Neural cell (in vitro differentiated cells): ENCODE results near the gene IGFBP2. TPM values are rescaled to one million over a fixed set of nuclear protein-coding genes. Genes with fewer than 3 reads are reported as not detected.

Experiments used
- H2AFZ ChIP-seq: fragments of 200-600, 300-800 bp; sonication (generic), shearing (Covaris generic); 2 replicates; pipeline ENCODE4 v1.6.0; 2014; ENCODE audit warnings: low read depth, mild to moderate bottlenecking, antibody characterized with exemption, low read length, moderate library complexity
- H3F3A ChIP-seq: fragments of 200-600 bp; shearing (Covaris generic); 2 replicates; pipeline ENCODE4 v1.6.1; 2016; ENCODE audit warnings: mild to moderate bottlenecking, moderate library complexity, mixed read lengths, antibody characterized with exemption, low read length; ENCODE audit not compliant: insufficient read depth, poor library complexity, severe bottlenecking
- H3K27ac ChIP-seq: fragments of 200-600, 300-800 bp; sonication (generic), shearing (Covaris generic); 2 replicates; pipeline ENCODE4 v1.5.1; 2014; ENCODE audit warnings: mild to moderate bottlenecking, low read length, moderate library complexity
- H3K27me3 ChIP-seq: fragments of 300-800, 200-600 bp; sonication (generic), shearing (Covaris generic); 2 replicates; pipeline ENCODE4 v1.6.0; 2014; ENCODE audit warnings: mild to moderate bottlenecking, low read depth, low read length, moderate library complexity; ENCODE audit not compliant: insufficient read depth
- H3K36me3 ChIP-seq: fragments of 300-800, 200-600 bp; sonication (generic), shearing (Covaris generic); 2 replicates; pipeline ENCODE4 v1.5.1; 2014; ENCODE audit warnings: mild to moderate bottlenecking, antibody characterized with exemption, low read length, moderate library complexity; ENCODE audit not compliant: insufficient read depth
- H3K4me2 ChIP-seq: fragments of 300-800, 200-600 bp; sonication (generic), shearing (Covaris generic); 2 replicates; pipeline ENCODE4 v1.6.0; 2014; ENCODE audit warnings: mild to moderate bottlenecking, low read length
- H3K4me3 ChIP-seq: fragments of 300-800, 200-600 bp; sonication (generic), shearing (Covaris generic); 2 replicates; pipeline ENCODE4 v1.5.1; 2014; ENCODE audit warnings: mild to moderate bottlenecking, low read length, moderate library complexity
- H3K79me2 ChIP-seq: fragments of 200-600 bp; shearing (Covaris generic); replicated peaks from 2 replicates; pipeline ENCODE4 v1.6.0; 2014; ENCODE audit warnings: mild to moderate bottlenecking, low read length, moderate library complexity; ENCODE audit not compliant: insufficient read depth
- H3K9ac ChIP-seq: fragments of 300-800, 200-600 bp; sonication (generic), shearing (Covaris generic); 2 replicates; pipeline ENCODE4 v1.6.1; 2016; ENCODE audit warnings: mild to moderate bottlenecking, low read length, mixed read lengths
- H3K9me2 ChIP-seq: fragments of 200-600 bp; shearing (Covaris generic); 2 replicates; pipeline ENCODE4 v1.6.1; 2016; ENCODE audit warnings: mild to moderate bottlenecking, low read length, mixed read lengths; ENCODE audit not compliant: insufficient read depth
- H3K9me3 ChIP-seq: fragments of 200-600, 300-800 bp; sonication (generic), shearing (Covaris generic); 2 replicates; pipeline ENCODE4 v1.6.1; 2016; ENCODE audit warnings: mild to moderate bottlenecking, mixed run types, low read length, moderate library complexity, mixed read lengths
- H4K20me1 ChIP-seq: fragments of 200-600 bp; shearing (Covaris generic); 2 replicates; pipeline ENCODE4 v1.6.1; 2016; ENCODE audit warnings: mild to moderate bottlenecking, mixed run types; ENCODE audit not compliant: insufficient read depth
- EP300 ChIP-seq: fragments of 450-650 bp; conservative IDR thresholded peaks from 2 replicates; pipeline ENCODE4 v1.6.1; 2014; ENCODE audit warnings: antibody characterized with exemption, mild to moderate bottlenecking, moderate library complexity; ENCODE audit not compliant: poor library complexity, severe bottlenecking
- EZH2 ChIP-seq: fragments of 200-600, 300-800 bp; shearing (Covaris generic), sonication (generic); IDR thresholded peaks from 2 replicates; pipeline ENCODE4 v1.6.1; 2014; ENCODE audit warnings: antibody characterized with exemption, low read length, borderline replicate concordance, mild to moderate bottlenecking; ENCODE audit not compliant: insufficient read depth, poor library complexity, severe bottlenecking
- MXI1 ChIP-seq: fragments of 450-650 bp; conservative IDR thresholded peaks from 2 replicates; pipeline ENCODE4 v1.6.1; 2014; ENCODE audit warnings: antibody characterized with exemption, mild to moderate bottlenecking; ENCODE audit not compliant: poor library complexity, severe bottlenecking
- POLR2AphosphoS5 ChIP-seq: IDR thresholded peaks from 2 replicates; pipeline ENCODE4 v1.6.1; 2012
- RAD21 ChIP-seq: fragments of 450-650 bp; conservative IDR thresholded peaks from 2 replicates; pipeline ENCODE4 v1.6.1; 2014; ENCODE audit warnings: antibody characterized with exemption, mild to moderate bottlenecking, moderate library complexity
- SMC3 ChIP-seq: fragments of 450-650 bp; conservative IDR thresholded peaks from 2 replicates; pipeline ENCODE4 v1.6.1; 2014; ENCODE audit warnings: antibody characterized with exemption, mild to moderate bottlenecking, moderate library complexity; ENCODE audit not compliant: poor library complexity
- TAF1 ChIP-seq: IDR thresholded peaks from 2 replicates; pipeline ENCODE4 v1.6.1; 2012; ENCODE audit warnings: low read depth
- polyA plus RNA-seq: library from polyadenylated mRNA; depleted of rRNA; stranded (reverse); fragments of >200 nt; gene quantifications from 2 replicates; pipeline ENCODE4 v1.2.3, GENCODE V29; 2014
- TF ChIP-seq, protein P1 (sequence below): IDR thresholded peaks from 2 replicates; pipeline ENCODE4 v1.6.1; 2012; ENCODE audit warnings: borderline replicate concordance
- TF ChIP-seq, protein P2 (sequence below): fragments of 450-650 bp; IDR thresholded peaks from 2 replicates; pipeline ENCODE4 v1.5.1; 2014; ENCODE audit warnings: antibody characterized with exemption, mild to moderate bottlenecking, moderate library complexity; ENCODE audit not compliant: poor library complexity, severe bottlenecking

IGFBP2 gene
- polyA plus RNA-seq, 1 donor from 2014 or later, result 150 TPM

DNA sequence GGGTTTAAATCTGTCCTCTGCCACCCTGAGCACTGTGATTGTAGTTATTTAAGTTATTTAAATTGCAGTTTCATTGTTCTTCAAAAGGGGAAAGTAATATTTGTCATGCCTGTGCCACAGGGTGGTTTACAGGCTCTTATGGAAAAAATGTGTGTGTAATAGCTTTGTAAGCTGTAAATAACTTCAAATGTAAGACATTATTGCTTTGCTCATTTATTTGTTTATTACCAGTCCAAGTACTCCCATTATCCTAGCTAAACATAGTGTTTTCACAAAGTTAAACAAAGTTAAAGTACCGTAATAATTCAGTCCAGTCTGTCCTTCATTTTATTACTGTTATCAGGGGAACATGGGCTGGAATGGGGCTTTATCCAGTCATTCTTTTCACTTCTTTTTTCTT lies 43.4 kb upstream of the IGFBP2 start:
- Histone ChIP-seq H3F3A (no peaks in the 10 kb centered on the region), H3K4me2 (no peak overlapping the region), H3K9me3 (no peaks in the 10 kb centered on the region), H2AFZ (no peak overlapping the region), H3K79me2 (no peaks in the 10 kb centered on the region), H3K4me3 (no peak overlapping the region), H4K20me1 (no peaks in the 10 kb centered on the region), H3K9me2 (no peaks in the 10 kb centered on the region), H3K36me3 (no peaks in the 10 kb centered on the region), H3K27me3 (no peaks in the 10 kb centered on the region), H3K27ac (no peak overlapping the region), H3K9ac (no peak overlapping the region)
- TF ChIP-seq RAD21 (no peak), SMC3 (no peak), EP300 (no peak), POLR2AphosphoS5 (no peak), EZH2 (no peak), MXI1 (no peak), TAF1 (no peak)
- TF ChIP-seq, protein P1, sequence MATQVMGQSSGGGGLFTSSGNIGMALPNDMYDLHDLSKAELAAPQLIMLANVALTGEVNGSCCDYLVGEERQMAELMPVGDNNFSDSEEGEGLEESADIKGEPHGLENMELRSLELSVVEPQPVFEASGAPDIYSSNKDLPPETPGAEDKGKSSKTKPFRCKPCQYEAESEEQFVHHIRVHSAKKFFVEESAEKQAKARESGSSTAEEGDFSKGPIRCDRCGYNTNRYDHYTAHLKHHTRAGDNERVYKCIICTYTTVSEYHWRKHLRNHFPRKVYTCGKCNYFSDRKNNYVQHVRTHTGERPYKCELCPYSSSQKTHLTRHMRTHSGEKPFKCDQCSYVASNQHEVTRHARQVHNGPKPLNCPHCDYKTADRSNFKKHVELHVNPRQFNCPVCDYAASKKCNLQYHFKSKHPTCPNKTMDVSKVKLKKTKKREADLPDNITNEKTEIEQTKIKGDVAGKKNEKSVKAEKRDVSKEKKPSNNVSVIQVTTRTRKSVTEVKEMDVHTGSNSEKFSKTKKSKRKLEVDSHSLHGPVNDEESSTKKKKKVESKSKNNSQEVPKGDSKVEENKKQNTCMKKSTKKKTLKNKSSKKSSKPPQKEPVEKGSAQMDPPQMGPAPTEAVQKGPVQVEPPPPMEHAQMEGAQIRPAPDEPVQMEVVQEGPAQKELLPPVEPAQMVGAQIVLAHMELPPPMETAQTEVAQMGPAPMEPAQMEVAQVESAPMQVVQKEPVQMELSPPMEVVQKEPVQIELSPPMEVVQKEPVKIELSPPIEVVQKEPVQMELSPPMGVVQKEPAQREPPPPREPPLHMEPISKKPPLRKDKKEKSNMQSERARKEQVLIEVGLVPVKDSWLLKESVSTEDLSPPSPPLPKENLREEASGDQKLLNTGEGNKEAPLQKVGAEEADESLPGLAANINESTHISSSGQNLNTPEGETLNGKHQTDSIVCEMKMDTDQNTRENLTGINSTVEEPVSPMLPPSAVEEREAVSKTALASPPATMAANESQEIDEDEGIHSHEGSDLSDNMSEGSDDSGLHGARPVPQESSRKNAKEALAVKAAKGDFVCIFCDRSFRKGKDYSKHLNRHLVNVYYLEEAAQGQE, result no peak
- TF ChIP-seq, protein P2, sequence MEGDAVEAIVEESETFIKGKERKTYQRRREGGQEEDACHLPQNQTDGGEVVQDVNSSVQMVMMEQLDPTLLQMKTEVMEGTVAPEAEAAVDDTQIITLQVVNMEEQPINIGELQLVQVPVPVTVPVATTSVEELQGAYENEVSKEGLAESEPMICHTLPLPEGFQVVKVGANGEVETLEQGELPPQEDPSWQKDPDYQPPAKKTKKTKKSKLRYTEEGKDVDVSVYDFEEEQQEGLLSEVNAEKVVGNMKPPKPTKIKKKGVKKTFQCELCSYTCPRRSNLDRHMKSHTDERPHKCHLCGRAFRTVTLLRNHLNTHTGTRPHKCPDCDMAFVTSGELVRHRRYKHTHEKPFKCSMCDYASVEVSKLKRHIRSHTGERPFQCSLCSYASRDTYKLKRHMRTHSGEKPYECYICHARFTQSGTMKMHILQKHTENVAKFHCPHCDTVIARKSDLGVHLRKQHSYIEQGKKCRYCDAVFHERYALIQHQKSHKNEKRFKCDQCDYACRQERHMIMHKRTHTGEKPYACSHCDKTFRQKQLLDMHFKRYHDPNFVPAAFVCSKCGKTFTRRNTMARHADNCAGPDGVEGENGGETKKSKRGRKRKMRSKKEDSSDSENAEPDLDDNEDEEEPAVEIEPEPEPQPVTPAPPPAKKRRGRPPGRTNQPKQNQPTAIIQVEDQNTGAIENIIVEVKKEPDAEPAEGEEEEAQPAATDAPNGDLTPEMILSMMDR, result no peak

DNA sequence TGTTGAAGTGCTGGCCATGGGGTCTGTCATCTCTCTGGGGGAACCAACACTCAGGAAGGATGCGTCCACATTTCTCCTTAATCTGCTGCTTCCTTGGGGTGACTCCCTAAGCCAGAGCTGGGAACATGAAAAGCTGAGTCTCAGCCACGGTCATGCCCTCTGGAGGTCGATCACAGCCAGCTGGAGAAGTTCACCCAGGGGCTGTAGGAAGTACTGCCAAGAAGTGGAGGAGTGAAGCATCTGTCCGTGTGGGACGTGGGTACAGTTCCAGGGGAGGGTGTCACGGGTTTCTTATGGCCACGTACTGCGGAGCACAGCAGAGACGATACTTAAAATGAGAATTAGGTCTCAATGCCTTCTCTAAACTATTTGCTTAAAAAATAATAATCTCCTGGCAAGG lies 42.4 kb upstream of the IGFBP2 start:
- Histone ChIP-seq H2AFZ (no peak overlapping the region), H3K9me2 (no peaks in the 10 kb centered on the region), H3K9ac (no peak overlapping the region), H3K4me3 (no peak overlapping the region), H4K20me1 (no peaks in the 10 kb centered on the region), H3K27me3 (no peaks in the 10 kb centered on the region), H3K4me2 (no peak overlapping the region), H3K36me3 (no peaks in the 10 kb centered on the region), H3K79me2 (no peaks in the 10 kb centered on the region), H3K9me3 (no peaks in the 10 kb centered on the region), H3F3A (no peaks in the 10 kb centered on the region), H3K27ac (no peak overlapping the region)
- TF ChIP-seq SMC3 (no peak), POLR2AphosphoS5 (no peak), EP300 (no peak), EZH2 (no peak), TAF1 (no peak), MXI1 (no peak)
- TF ChIP-seq, protein P1, result no peak
